Inflammatory macrophage treated with lipopolysaccharide for 4 hours (primary cell): ENCODE results near the gene CCDC38.

ENCODE experiments used
- DNase-seq: peaks from one replicate; pipeline ENCODE4 v3.0.0-alpha.2; 2020

Gene CCDC38

DNA sequence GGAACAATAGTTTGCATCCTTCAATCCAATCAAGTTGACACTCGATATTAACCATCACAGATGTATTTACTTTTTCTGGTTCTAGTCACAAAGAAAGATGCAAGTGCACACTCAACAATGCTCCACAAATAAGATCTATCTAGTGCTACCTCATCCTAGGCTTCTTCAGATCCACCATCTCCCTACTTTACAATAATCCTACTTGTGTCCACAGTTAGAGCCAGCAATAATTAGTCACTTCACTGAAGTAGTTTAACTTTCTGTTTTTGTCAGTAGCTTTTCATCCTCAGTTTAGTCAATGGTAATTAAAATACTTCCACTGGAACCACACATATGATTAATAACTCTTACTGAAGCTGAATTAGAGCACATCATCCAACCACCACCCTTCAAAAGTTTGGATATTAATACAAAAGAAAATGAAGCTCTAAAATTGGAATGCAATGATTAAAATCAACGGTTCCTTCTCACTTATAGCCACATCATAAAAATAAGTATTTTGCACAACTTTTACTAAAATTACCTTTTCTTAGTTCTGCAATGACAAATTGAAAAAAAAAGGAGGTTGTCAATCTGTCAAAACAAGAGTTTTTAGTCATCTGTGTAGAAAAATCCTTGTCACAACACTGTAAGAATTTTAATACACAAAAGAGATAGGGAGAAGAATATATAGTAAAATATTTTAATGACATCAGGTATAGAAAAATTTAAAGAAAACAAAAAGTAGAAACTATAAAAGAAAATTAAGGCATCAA lies 111.9 kb downstream of the CCDC38 start:
- no peak for DNase-seq

DNA sequence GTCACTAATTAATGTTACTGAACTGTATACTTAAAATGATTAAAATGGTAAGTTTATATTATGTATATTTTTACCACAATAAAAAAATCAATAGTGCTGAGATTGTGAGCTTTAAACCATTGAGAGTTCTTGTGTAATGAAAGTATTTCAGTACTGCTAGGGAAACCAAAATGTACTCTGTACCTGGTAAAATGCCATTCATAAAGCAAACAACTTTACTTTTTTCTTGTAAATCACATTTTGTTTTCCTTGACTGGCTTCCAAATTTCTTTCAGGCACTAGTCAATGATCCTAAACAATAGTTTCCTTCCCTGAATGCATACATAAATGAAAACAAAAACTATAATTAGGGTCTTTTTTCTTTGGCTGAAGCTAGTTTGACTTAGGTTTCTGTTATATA lies 113.0 kb downstream of the CCDC38 start:
- no peak for DNase-seq

DNA sequence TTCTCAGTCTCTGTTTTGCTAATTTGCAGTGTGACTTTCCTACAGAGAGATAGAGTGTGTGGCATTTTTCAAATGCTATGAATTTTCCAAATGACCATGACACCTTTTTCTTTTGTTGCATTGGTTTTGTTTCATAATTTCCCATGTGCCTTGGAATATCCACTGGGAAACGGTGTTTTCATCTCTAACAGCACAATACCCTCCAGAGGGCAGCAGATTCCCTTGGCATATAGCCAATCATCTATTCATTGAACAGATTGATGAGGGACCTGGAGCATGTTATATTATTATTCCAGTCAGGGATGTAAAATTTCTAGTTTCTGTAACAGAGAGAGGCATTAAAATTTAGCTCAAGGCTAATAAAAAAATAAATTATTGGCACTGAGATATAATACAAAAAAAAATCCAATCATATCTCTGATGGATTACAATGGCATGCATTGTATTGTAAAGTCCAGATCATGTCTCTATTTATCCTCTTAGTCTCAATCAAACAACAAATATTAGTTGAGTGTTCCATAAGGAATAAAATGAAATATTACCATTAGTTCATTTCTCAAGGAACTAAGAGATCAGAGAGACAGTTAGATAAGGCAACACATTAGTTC lies 122.2 kb downstream of the CCDC38 start:
- DNase-seq = peak; percentile 42
